ENCODE results near the gene ITSN1.
"Not testable (repeated sequence)": the region's sequence is repeated elsewhere in the genome, so short reads cannot be mapped to it uniquely, and the experiment has no call there.

The ITSN1 gene

DNA sequence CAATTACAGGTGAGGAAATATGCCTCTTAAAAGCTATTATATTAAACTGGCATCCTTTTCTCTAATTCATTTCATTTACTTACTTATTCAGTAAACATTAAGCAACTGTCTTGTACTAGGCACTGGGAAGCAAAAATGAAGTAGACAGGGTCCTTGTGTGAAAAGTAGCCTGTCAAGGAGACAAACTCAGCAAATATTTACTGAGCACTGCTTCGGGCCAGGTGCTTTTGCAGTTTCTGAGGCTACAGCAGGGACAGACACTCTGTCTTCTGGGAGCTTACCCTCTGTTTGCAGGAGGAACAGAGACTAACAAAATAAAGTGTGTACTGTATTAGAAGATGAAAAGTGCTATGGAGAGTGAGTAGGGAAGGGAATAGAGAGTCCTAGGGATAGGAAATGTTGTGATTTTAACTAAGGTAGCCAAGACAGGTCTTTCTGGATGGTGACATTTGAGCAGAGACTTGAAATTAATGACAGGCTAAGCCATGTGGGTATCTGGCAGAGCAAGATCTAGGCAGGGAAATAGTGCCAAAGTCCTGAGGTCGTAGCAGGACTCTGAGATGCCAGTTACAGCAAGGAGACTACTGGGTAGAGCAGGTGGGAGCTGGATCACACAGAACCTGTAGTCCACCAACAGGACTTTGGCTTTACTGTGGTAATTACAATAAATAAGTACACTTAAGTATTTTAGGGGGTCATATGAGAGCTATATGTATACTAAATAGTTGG lies 133.0 kb downstream of the ITSN1 start:
- DNase-seq = no peak

DNA sequence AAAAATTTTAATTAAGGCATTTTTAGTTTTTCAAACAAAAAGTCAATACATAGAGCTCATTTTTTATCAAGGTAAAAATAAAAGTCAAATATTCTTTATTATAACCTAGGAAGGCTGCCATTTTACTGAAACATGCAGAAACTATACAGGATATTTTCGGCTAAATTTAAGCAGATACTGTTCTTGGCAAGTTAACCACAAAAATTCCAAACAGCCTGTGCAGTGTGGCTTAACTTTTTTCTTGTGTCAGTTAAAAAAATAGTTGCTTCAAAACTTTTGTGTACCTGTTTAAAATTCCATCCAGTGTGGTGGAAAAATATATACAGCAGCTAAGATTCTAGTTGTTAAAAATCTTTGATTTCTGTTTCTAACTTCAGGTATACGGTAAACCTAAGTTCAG lies 138.3 kb downstream of the ITSN1 start:
- no peak for DNase-seq

DNA sequence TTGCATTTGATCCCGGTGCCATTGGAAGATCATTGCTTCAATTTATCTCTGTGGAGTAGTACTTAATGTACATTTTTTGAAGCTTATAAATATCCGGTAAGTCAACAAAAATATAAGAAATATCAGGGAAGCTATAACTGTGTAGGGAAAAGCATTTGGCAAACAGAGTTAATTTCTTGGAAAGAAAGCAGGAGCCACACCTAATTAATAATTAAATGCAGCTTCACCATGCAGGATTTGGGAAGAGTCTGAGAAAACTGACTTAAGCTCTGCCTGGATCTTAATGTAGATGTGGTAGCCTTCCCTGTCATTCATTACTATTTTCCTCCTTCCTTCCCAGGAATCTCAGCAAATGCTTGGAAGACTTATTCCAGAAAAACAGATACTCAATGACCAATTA lies 138.8 kb downstream of the ITSN1 start:
- no peak for DNase-seq

DNA sequence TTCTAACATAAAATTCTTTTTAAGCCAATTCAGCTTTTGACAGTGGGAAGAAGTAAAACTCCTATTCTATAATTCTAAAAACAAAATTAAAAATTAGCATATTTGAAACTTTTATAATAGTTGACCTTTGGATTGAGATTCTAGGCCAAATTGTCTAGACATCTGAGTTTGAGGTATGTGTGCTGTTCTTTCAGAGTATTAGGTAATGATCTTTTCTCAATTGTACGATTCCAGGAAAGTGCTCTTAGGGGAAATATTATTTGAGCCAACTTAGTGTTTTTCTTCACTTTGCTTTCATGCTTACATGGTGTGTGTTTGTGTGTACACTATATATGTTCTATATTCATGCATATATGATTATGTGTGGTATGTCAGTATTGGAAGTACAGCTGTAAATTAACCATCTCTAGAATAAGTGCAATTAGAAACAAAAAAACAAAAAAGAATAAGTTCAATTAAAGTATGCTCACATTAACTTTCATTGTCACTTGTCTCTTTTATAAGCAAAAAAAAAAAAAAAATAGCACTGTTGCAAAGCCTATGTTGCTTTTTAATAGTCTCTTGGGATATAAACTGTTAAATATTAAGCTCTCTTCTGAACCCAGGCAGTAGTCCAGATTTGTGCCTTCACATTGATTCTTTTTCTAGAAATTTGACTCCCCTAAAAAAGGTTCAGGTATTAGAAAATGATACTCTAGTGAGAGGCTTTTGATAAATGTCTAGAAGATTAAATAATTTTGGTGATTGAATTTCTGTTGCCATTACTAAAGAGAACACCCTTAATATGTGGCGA lies 141.1 kb downstream of the ITSN1 start:
- no peak for DNase-seq

DNA sequence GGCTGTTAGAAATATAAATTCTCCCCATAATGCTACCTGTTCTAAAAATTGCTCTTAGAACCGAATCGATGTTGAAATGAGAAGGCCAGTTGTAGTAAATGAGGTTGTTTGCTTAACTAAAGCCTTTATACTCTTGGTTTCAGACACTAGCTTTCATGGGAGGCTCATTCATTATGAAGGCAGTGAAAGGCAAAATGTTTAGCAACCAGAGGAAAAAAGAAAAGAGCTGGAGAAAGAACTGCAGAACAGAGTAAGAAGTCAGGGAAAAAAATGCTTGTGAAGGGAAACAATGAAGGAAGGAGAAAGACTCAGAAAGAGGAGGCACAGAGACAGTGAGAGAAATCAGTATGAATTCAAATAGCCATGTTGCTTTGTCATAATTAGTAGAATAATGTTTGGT lies 145.1 kb downstream of the ITSN1 start:
- DNase-seq = no peak

DNA sequence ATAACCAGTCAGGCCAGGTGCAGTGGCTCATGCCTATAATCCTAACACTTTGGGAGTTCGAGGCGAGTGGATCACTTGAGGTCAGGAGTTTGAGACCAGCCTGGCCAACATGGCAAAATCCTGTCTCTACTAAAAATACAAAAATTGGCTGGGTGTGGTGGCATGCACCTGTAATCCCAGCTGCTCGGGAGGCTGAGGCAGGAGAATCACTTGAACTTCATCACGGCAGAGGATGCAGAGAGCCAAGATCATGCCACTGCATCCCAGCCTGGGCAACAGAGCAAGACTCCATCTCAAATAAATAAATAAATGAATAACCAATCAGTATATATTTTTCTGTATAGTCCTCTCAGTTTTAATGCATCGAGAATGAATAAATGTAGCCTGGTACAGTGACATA lies 146.1 kb downstream of the ITSN1 start:
- not testable (repeated sequence) for DNase-seq

DNA sequence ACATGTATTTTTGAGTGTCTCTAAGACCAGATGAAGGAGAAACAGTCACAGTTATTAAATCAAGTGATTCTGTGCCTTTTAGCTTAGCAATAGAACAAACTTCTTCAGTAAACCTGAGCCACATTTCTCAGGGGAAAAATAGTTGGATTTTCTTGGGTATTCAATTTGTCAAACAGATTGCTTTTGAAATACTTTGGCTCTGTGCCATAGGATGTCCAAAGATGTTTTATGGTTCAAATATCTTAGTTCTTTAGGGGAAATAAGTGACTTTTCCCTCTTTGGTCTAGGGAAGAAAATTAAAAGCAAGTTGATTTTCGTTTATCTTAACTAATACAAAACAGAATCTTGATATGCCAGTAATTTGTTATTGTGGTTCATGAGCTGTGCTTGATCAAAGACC lies 147.4 kb downstream of the ITSN1 start:
- no peak for DNase-seq

DNA sequence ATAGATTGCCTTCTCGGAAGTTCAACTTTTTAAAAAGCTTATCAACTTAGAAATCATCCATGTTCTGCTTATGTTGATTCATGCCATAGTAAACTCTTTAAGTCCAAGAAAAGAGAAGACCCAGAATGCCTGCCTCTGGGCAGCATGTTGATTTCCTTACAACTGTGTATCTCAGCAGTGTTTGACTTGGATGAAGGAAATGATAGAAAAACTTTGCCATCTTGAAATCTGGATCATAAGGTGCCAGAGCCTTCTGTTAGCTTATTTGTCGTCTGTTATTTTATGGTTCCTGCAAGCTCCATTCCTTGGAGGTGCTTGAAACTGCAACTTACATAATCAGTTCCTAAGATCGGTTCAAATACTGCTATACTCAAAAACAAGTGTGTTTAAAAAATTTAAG lies 148.8 kb downstream of the ITSN1 start:
- no peak for DNase-seq

DNA sequence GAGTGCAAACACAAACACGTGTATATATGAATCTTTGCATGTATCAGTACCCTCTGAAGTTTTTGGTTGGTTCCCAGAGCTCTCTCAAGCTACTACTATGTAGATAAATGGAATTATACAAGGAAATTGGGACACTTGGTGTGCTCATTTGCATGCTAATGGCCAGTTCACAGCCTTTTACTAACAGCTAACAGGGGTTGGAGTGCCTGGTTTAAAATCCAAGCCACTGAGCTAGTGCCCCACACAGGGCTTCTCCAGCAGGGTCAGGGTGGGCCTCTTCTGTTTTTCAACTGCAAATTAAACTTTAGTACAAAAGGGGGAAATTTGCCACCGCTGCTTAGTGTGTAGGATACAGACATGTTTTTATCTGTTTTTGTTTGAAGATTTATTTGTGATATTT lies 152.3 kb downstream of the ITSN1 start:
- no peak for DNase-seq

DNA sequence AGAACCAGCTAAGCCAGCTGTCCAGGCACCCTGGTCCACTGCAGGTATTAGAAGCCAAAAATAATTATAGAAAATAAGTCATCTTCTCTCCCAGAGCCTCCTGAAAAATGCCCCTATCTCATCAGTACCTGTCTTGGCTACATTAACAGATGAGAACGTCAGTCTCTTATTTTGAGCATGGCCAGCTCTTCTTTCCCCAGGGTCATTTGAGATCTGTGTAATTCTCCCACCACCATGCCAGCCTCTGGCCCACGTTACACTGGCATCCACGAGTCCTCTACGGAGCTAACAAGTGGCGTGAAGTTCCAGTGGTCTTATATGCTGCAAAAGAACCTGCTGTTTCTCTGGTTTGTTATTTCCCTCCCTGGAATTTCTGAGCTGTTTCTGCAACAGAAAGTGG lies 155.3 kb downstream of the ITSN1 start:
- DNase-seq = no peak

DNA sequence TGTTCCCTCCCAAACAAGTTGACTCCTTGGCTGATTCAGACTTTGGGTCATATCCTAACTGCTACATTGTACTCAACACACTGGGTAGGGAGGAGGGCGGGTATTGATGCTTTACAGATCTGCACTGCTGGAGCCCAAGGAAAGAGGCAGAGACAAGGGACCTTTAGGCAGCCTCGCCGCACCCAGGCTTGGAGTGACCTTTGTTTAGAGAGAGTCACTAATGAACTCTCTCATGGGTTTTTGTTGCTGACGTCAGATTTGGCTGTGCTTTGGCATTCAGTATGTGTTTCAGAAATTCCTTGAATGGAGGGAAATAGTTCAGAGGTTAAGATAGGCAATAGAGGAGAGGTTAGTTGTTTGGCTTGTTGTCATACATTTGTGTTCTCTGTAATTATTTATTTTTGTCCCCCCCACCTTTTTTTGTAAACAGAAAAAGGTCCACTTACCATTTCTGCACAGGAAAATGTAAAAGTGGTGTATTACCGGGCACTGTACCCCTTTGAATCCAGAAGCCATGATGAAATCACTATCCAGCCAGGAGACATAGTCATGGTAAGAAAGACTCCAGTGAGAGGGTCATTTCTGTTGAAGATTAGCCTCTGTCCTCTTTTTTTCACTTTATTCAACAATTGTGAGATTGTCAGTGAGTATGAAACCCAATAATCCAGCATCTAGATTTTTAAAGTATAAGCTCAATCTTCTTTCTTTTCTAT lies 157.2 kb downstream of the ITSN1 start:
- no peak for DNase-seq

DNA sequence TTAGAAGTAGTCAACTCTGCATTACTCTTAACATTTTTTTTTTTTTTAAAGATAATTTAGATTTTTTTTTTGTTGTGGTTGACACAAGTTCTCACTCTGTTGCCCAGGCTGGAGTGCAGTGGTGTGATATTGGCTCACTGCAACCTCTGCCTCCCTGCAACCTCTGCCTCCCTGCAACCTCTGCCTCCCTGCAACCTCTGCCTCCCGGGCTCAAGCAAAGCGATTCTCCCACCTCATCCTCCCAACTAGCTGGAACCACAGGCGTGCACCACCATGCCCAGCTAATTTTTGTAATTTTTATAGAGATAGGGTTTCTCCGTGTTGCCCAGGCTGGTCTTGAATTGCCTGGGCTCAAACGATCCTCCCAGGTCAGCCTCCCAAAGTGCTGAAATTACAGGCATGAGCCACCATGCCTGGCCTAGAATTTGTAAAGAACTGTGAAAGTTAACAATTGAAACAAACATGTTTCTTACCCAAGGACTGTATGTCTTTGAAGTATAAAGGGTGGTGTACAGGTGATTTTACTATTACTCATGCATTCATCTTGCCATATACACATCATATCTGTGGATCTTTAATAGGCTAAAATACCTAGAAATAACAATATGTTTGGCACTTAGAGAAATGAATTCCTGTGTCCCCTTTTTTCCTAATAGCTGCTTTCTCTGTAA lies 158.6 kb downstream of the ITSN1 start:
- no peak for DNase-seq

DNA sequence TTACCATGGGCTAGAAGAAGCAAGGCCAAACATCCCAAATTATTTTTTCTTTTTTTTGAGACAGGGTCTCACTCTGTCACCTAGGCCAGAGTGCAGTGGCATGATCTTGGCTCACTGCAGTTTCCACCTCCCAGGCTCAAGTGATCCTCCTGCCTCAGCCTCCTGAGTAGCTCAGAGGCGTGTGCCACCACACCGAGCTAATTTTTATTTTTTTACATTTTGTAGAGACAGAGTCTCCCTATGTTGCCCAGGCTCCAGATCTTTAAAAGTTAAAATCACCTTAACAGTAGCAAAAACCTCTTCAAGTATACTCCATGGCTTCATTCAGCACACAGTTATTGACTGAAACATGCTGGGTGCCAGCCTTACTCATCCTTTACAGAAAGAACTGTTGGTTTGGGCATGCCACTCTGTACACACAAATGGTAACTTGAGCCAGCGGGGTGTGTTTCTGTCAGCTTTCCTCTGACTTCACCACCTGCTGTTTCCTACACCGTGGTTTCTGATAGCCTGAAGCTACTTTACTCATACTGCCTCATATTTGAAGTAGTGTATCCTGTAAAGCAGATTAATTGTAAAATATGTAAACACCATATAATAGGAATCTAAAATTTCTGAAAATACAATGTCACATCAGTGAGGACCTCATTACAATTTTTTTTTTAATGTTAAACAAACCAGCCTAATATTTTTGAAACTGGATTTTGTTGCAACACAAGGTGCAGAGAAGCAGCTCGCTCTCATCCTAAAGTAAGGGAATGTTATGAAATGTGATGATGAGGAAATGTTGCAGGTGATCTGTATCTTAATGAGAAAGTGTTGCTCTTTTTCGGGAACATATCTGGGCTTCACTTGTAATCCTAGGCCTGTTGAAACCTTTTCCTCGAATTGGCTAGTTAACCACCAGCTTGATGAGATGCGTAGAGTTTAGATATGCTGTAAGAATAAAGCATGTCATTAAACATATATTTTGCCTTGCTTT lies 159.4 kb downstream of the ITSN1 start:
- no peak for DNase-seq

DNA sequence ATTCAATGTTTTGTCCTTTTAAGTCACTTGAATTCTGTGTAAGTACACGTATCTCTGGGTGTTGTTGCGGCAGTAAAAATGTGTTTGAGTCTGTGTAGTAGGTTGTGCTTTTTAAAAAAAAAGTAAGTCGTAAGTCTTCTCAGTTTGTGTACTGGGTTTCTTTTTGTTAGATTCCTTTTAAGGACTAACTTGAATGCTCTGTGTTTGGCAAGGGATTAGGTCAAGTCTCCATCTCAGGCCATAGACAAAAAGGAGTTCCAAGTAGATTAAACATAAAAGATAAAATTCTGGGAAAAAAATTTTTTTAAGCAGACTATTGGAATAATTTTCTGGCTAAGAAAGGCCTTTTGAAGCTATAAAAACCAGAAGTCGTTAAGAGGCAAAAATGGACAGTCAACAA lies 160.2 kb downstream of the ITSN1 start:
- no peak for DNase-seq

DNA sequence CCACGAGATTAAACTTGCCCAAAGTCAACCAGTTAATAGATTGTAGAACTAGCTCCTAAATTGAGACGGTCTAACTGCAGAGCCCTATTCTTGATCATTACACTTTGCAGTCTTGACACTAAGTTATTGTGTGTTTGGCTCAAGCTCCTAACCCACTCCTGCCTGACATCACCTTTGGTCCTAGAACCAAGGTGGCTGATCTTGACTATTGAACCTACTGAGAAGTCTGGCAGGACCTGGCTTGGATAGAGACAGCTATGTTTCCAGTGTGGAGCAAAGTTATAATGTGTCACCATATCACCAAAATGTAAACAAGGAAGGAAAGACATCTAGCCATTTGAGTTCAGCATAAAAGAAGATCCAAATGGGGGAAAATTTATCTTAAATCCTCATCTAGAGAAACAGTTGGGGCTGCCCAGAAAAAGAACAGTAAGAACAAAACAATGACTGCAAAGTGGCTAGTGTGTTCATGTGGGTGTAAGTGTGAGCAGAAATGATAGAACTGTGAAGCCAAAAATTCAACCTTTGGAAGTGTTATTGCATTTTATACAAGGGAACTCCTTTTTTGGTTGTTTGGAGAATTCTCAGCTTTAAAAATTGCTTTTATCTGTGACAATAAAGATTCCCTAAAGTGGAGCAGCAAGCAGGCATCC lies 166.5 kb downstream of the ITSN1 start:
- DNase-seq = no peak

DNA sequence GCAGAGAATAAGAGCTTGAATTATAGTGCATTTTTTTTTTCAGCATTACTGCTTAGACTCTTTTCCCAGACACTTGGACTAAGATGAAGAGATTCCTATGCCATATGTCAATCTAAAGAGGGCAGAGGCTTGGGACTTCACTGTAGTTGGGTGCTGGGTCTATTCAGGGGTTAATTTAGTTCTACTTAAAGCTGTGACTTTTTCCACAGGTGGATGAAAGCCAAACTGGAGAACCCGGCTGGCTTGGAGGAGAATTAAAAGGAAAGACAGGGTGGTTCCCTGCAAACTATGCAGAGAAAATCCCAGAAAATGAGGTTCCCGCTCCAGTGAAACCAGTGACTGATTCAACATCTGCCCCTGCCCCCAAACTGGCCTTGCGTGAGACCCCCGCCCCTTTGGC lies 168.5 kb downstream of the ITSN1 start:
- DNase-seq = no peak

DNA sequence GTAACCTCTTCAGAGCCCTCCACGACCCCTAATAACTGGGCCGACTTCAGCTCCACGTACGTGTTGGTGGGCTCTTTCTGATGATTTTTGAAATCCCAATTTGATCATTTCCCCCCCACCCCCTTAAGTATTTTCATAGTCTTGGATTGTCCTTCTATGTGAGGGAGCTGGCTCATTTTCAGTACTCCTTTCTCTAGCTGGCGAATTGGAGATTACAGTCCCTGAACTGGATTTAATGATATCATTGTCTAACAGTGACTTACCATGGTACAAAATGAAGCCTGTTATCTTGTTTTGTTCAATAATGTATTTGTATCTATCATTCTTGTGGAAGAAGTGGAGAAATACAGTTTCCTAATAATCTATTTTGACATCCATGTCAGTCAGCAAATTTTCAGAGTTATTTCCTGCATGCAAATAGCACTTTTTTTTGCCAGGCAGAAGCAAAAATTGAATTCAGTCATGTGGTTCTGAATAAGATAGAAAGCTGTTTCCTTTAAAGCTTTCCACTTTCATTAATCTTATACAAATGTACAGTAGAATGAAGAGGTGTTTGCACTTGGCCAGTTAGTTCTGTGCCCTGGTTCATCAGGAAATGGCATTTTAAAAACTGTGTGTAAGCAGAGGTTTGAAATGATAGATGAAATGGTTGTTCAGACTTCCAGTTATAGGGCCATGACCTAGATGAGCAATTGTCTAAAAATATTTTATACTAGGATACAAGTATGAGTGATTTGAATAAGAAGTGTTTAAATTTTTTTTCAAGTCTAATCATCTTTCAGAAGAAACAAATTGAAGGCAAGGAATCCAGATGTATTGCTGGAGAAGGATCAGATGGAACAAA lies 169.1 kb downstream of the ITSN1 start:
- DNase-seq = no peak

DNA sequence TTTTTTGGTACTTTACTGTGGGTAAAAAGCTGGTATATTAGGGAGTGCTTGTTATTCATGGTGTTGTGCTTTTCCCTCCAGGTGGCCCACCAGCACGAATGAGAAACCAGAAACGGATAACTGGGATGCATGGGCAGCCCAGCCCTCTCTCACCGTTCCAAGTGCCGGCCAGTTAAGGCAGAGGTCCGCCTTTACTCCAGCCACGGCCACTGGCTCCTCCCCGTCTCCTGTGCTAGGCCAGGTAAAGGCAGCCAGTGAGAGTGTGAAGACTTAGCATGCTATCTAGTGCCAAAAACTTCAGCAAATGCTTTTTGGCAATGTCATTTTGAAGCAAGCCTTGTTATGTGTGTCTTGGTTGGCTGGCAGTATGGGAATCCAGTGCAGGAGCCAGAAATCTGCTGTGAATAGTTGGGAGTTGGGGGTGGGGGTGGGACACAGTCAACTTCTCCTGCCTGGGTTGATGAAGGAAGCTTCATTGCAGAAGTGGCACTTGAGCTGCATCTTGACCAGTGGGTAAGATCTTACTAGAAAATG lies 171.6 kb downstream of the ITSN1 start:
- no peak for DNase-seq

DNA sequence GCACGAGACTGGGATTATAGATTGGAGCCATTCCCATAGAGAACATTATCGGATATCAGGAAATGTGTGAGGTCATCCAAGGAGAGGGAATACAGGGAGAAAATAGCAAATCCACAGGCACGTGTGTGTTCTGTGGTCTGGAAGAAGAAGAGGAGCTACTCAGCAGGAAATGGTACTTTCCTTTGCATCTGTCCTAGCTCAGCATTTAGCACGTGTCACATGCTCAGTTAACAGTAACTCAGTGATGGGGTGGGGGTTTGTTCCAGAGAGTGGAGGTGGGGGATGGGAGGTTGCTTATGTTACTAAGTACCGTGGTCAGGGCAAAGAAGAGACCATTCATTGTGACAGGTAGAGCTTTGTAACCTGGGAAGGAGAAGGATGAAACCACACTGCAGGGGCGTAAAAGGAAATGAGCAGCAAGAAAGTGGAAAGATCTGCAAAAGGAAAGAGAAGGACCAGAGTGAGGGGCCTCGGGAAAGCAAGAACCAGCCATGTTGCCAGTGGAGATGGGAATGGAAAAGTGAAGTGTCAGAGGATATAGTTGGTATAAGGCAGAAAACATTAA lies 172.9 kb downstream of the ITSN1 start:
- no peak for DNase-seq

DNA sequence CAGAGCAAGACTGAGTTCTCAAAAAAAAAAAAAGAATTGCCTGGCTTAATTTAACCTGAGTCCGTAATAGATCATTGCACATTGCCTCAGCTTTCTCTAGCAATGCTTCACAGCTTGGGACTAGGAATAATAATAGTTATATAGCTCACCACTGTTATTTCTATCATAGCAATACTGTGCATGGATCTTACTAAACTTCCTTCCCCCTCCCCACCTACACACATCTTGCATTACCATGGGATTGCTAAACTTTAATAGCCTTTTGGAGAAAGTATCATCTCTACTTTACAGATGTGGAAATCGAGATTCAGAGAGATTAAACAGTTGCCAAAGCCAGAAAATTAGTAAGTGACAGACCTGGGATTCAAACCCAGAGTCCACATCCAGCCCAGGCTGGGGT lies 173.9 kb downstream of the ITSN1 start:
- no peak for DNase-seq
